ENCODE measurements around the gene EHBP1.

Gene EHBP1

DNA sequence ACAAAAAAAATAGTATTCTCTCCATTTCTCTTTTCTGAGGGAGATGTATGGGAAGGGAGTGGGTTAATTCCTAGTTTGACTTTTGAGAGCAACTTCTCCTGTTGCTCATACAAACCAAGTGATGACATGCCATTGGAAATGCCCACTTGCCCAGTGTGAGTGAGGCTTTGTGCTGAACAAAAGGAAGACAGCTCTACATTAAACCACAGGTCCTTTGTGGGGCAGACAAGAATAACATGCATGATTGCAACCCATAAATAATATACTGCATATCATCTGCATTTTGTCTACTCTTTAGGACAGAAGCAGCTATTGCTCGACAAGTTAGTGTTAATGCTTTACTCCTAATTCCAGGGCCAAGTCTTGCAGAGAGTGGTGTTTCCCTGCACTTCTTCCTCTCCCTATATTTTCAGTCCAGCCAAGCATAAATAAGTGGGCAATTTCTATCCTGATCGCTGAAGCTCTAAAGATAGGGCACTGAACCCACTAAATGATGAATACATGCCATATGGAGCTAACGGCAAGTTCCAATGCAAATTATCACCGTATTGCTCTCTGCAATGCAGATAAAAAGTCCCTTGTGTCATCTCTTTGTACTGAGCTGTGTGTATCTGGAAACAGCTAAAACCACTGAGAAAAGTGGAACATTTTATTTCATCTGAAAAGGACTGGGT is 19.4 kb upstream of the EHBP1 start:
- Histone ChIP-seq H3K9me3 (ENCODE audit: control insufficient read depth, insufficient read depth, low read length) (no peaks in the 10 kb centered on the region), H3K9me2 (replicated peaks; ENCODE audit: control insufficient read depth, low read length) (no peaks in the 10 kb centered on the region), H3K36me3 (ENCODE audit: control insufficient read depth, low read length) (no peaks in the 10 kb centered on the region), H3K79me2 (ENCODE audit: control insufficient read depth, low read length) (no peaks in the 10 kb centered on the region), H3K4me3 (ENCODE audit: low read length) (no peak overlapping the region), H3F3A (ENCODE audit: control insufficient read depth, insufficient read depth) (no peaks in the 10 kb centered on the region), H3K27ac (ENCODE audit: low read depth, low read length) (no peak overlapping the region), H3K4me1 (ENCODE audit: control insufficient read depth, low read length) (0 out of 2 replicates have a peak, but pooled peaks cover 3% of the 10 kb centered on the region), H4K20me1 (ENCODE audit: control insufficient read depth, insufficient read depth, low read depth, low read length) (no peaks in the 10 kb centered on the region), H3K27me3 (ENCODE audit: control insufficient read depth, low read length) (peaks cover 14% of the 10 kb centered on the region), H3K4me2 (ENCODE audit: low read length) (no peak overlapping the region)
- TF ChIP-seq, protein P1, sequence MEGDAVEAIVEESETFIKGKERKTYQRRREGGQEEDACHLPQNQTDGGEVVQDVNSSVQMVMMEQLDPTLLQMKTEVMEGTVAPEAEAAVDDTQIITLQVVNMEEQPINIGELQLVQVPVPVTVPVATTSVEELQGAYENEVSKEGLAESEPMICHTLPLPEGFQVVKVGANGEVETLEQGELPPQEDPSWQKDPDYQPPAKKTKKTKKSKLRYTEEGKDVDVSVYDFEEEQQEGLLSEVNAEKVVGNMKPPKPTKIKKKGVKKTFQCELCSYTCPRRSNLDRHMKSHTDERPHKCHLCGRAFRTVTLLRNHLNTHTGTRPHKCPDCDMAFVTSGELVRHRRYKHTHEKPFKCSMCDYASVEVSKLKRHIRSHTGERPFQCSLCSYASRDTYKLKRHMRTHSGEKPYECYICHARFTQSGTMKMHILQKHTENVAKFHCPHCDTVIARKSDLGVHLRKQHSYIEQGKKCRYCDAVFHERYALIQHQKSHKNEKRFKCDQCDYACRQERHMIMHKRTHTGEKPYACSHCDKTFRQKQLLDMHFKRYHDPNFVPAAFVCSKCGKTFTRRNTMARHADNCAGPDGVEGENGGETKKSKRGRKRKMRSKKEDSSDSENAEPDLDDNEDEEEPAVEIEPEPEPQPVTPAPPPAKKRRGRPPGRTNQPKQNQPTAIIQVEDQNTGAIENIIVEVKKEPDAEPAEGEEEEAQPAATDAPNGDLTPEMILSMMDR (IDR thresholded peaks at IDR 0.05; ENCODE audit: low read depth, low read length, poor library complexity, severe bottlenecking) = no peak
- no peak for TF ChIP-seq EZH2phosphoT487 (IDR thresholded peaks at IDR 0.05; ENCODE audit: borderline replicate concordance, low read length)

DNA sequence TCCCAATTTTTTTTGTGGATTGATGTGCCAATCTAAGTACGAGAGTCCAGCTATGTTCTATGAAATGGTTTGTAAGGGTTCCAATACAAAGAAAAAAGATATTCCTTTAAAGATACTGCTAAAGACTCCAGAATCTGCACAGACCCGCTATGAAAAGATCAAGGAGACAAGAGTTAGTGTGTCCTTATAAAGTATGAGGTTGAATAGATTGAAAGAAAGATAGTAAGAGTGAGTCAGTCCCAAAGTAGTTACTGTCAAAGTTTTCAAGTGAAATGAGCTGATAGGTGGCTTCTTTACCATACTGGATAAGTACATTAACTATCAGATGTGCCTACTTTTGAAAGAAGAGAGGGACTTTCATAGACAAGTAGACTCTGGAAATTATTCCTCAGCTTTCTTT is 17.9 kb upstream of the EHBP1 start:
- Histone ChIP-seq H3K79me2 (ENCODE audit: control insufficient read depth, low read length) (no peaks in the 10 kb centered on the region), H3K4me3 (ENCODE audit: low read length) (no peak overlapping the region), H3K4me2 (ENCODE audit: low read length) (no peak overlapping the region), H3K4me1 (ENCODE audit: control insufficient read depth, low read length) (0 out of 2 replicates have a peak, but pooled peaks cover 3% of the 10 kb centered on the region), H3K9me3 (ENCODE audit: control insufficient read depth, insufficient read depth, low read length) (no peaks in the 10 kb centered on the region), H4K20me1 (ENCODE audit: control insufficient read depth, insufficient read depth, low read depth, low read length) (no peaks in the 10 kb centered on the region), H3K36me3 (ENCODE audit: control insufficient read depth, low read length) (no peaks in the 10 kb centered on the region), H3K27ac (ENCODE audit: low read depth, low read length) (no peak overlapping the region), H3K9me2 (replicated peaks; ENCODE audit: control insufficient read depth, low read length) (no peaks in the 10 kb centered on the region), H3F3A (ENCODE audit: control insufficient read depth, insufficient read depth) (no peaks in the 10 kb centered on the region), H3K27me3 (ENCODE audit: control insufficient read depth, low read length) (peaks cover 21% of the 10 kb centered on the region)
- TF ChIP-seq EZH2phosphoT487 (IDR thresholded peaks at IDR 0.05; ENCODE audit: borderline replicate concordance, low read length) = no peak
- TF ChIP-seq, protein P1 (IDR thresholded peaks at IDR 0.05; ENCODE audit: low read depth, low read length, poor library complexity, severe bottlenecking) = no peak

DNA sequence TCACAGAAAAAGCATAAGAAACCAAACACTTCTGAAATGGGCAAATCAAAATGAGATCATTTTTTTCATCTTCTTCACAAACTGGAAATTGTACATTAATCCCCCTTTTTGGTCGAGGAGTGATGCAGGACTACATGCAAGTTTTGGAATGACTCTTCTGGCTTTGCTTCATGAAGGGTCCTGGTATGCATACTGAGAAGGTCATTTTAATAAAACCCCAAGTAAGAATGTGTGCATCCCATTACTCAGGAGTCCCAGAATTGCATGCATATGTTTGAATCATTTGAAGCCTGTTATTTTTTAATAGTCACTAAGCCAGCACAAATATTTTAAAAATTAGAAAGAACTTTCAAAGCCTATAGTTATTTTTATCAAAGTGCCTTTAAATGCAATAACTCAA is 16.7 kb upstream of the EHBP1 start:
- H4K20me1 ChIP-seq (ENCODE audit: control insufficient read depth, insufficient read depth, low read depth, low read length) = no peaks in the 10 kb centered on the region
- no peaks in the 10 kb centered on the region for H3K79me2 ChIP-seq (ENCODE audit: control insufficient read depth, low read length)
- no peak overlapping the region for H3K4me3 ChIP-seq (ENCODE audit: low read length)
- H3K36me3 ChIP-seq (ENCODE audit: control insufficient read depth, low read length) = no peaks in the 10 kb centered on the region
- no peaks in the 10 kb centered on the region for H3K9me2 ChIP-seq (replicated peaks; ENCODE audit: control insufficient read depth, low read length)
- H3F3A ChIP-seq (ENCODE audit: control insufficient read depth, insufficient read depth) = no peaks in the 10 kb centered on the region
- H3K4me2 ChIP-seq (ENCODE audit: low read length) = no peak overlapping the region
- H3K27me3 ChIP-seq (ENCODE audit: control insufficient read depth, low read length) = peaks cover 21% of the 10 kb centered on the region
- no peak overlapping the region for H3K27ac ChIP-seq (ENCODE audit: low read depth, low read length)
- no peaks in the 10 kb centered on the region for H3K9me3 ChIP-seq (ENCODE audit: control insufficient read depth, insufficient read depth, low read length)
- 0 out of 2 replicates have a peak, but pooled peaks cover 3% of the 10 kb centered on the region for H3K4me1 ChIP-seq (ENCODE audit: control insufficient read depth, low read length)
- TF ChIP-seq EZH2phosphoT487 (IDR thresholded peaks at IDR 0.05; ENCODE audit: borderline replicate concordance, low read length) = no peak
- TF ChIP-seq, protein P1 (IDR thresholded peaks at IDR 0.05; ENCODE audit: low read depth, low read length, poor library complexity, severe bottlenecking) = no peak
